Thymus (tissue), 11 donors: ENCODE measurements around the gene LRP1. TPM values are rescaled to one million over a fixed set of nuclear protein-coding genes. Genes with fewer than 3 reads are reported as not detected.

Source experiments
- DNase-seq, 9 donors: peaks; one replicate each; pipeline ENCODE4 v3.0.0-alpha.2; 2013; ENCODE audit warnings: low spot score in 9 of 9, low read depth in 6 of 9, missing footprints in 1 of 9
- H3K27ac ChIP-seq, 2 donors: one replicate each; pipeline ENCODE4 v1.5.1; 2013; ENCODE audit warnings: control low read depth in 1 of 2, low read depth in 1 of 2, low read length in 1 of 2, mild to moderate bottlenecking in 1 of 2, moderate library complexity in 1 of 2
- H3K27me3 ChIP-seq, 2 donors: one replicate each; pipeline ENCODE4 v1.5.1; 2013; ENCODE audit warnings: low read length in 1 of 2; ENCODE audit not compliant: control insufficient read depth in 2 of 2, insufficient read depth in 1 of 2
- H3K36me3 ChIP-seq, 2 donors: one replicate each; pipeline ENCODE4 v1.5.1; 2013; ENCODE audit warnings: low read length in 1 of 2, mild to moderate bottlenecking in 1 of 2, moderate library complexity in 1 of 2; ENCODE audit not compliant: control insufficient read depth in 2 of 2, insufficient read depth in 2 of 2
- H3K4me1 ChIP-seq, 2 donors: one replicate each; pipeline ENCODE4 v1.5.1; 2013; ENCODE audit warnings: low read length in 2 of 2; ENCODE audit not compliant: control insufficient read depth in 2 of 2, insufficient read depth in 2 of 2
- H3K4me3 ChIP-seq, 2 donors: one replicate each; pipeline ENCODE4 v1.5.1; 2013; ENCODE audit warnings: low read length in 2 of 2, control low read depth in 1 of 2, mild to moderate bottlenecking in 1 of 2
- H3K9me3 ChIP-seq, 2 donors: one replicate each; pipeline ENCODE4 v1.5.1; 2013; ENCODE audit warnings: low read length in 1 of 2, mild to moderate bottlenecking in 1 of 2; ENCODE audit not compliant: control insufficient read depth in 2 of 2, insufficient read depth in 1 of 2
- WGBS: extraction: QIAGEN DNeasy Blood & Tissue Kit; methylation state at CpG from one replicate; pipeline ENCODE4 v1.1.7; 2013; 5-methylcytosine and 5-hydroxymethylcytosine counted together
- polyA plus RNA-seq: library from polyadenylated mRNA; stranded (reverse); fragments of 200-250 nt; gene quantifications from one replicate; pipeline ENCODE4 v1.2.3, GENCODE V29; 2013
- total RNA-seq: library from RNA; stranded (reverse); fragments of 120-200 nt; gene quantifications from one replicate; pipeline ENCODE4 v1.2.4, GENCODE V29; 2013
- donor health status: healthy.

Gene LRP1
- total and polyA plus RNA-seq, 2 donors = 4.5 to 22.6 TPM

GRCh38 chr12:57173089-57173488 lies 44.8 kb downstream of the LRP1 start:
- Histone ChIP-seq H3K36me3 (no peaks in the 10 kb centered on the region), H3K4me1 (peaks cover 0 to 8% of the 10 kb centered on the region in 2 donors)
- 68% methylated on average over 11 of the region's 11 CpGs for WGBS

GRCh38 chr12:57173683-57174082 lies 45.4 kb downstream of the LRP1 start:
- 93% methylated on average over 14 of the region's 14 CpGs for WGBS
- H3K4me3 ChIP-seq = no peak overlapping the region
- H3K27ac ChIP-seq = no peak overlapping the region
- no peaks in the 10 kb centered on the region for H3K9me3 ChIP-seq
- no peaks in the 10 kb centered on the region for H3K36me3 ChIP-seq
- peaks cover 0 to 7% of the 10 kb centered on the region in 2 donors for H3K27me3 ChIP-seq
- H3K4me1 ChIP-seq = peaks cover 0 to 5% of the 10 kb centered on the region in 2 donors
- DNase-seq = no peak

More at GRCh38 chr12:57173089-57173488, 44.8 kb downstream of the LRP1 start:
- no peak overlapping the region for H3K27ac ChIP-seq
- H3K27me3 ChIP-seq = peaks cover 0 to 5% of the 10 kb centered on the region in 2 donors
- H3K9me3 ChIP-seq = no peaks in the 10 kb centered on the region
- DNase-seq = peak in 1 of 9 donors; percentile 20
- H3K4me3 ChIP-seq = no peak overlapping the region

- Histone ChIP-seq H3K36me3 (no peaks in the 10 kb centered on the region), H3K4me1 (no peaks in the 10 kb centered on the region), H3K9me3 (no peaks in the 10 kb centered on the region), H3K4me3 (no peak overlapping the region), H3K27me3 (peaks cover 0 to 7% of the 10 kb centered on the region in 2 donors), H3K27ac (no peak overlapping the region)
- peak in 3 of 9 donors; percentile 17 to 23 (median 18) for DNase-seq
- WGBS = 76% methylated on average over 29 of the region's 29 CpGs
These were observed 47.3 kb downstream of the LRP1 start for GRCh38 chr12:57175428-57176138.

- Histone ChIP-seq H3K27ac (no peak overlapping the region), H3K4me3 (no peak overlapping the region), H3K4me1 (no peaks in the 10 kb centered on the region), H3K27me3 (peaks cover 0 to 7% of the 10 kb centered on the region in 2 donors), H3K36me3 (no peaks in the 10 kb centered on the region), H3K9me3 (no peaks in the 10 kb centered on the region)
- WGBS = 95% methylated on average over 9 of the region's 9 CpGs
- no peak for DNase-seq
These were observed 47.8 kb downstream of the LRP1 start for GRCh38 chr12:57176139-57176477.

GRCh38 chr12:57176846-57177245 lies 48.6 kb downstream of the LRP1 start:
- H3K27me3 ChIP-seq = peaks cover 0 to 7% of the 10 kb centered on the region in 2 donors
- H3K9me3 ChIP-seq = no peaks in the 10 kb centered on the region
- WGBS = 94% methylated on average over 9 of the region's 9 CpGs
- no peak for DNase-seq
- H3K4me3 ChIP-seq = no peak overlapping the region
- H3K27ac ChIP-seq = no peak overlapping the region
- H3K4me1 ChIP-seq = no peaks in the 10 kb centered on the region
- no peaks in the 10 kb centered on the region for H3K36me3 ChIP-seq

- no peak for DNase-seq
- H3K27me3 ChIP-seq = peaks cover 0 to 7% of the 10 kb centered on the region in 2 donors
- 97% methylated on average over 16 of the region's 16 CpGs for WGBS
- H3K4me1 ChIP-seq = no peaks in the 10 kb centered on the region
- H3K27ac ChIP-seq = no peak overlapping the region
- no peaks in the 10 kb centered on the region for H3K36me3 ChIP-seq
- H3K4me3 ChIP-seq = no peak overlapping the region
- no peaks in the 10 kb centered on the region for H3K9me3 ChIP-seq
These were observed 49.1 kb downstream of the LRP1 start for GRCh38 chr12:57177354-57177753.

- Histone ChIP-seq H3K27ac (no peak overlapping the region), H3K4me1 (peaks cover 0 to 2% of the 10 kb centered on the region in 2 donors), H3K36me3 (no peaks in the 10 kb centered on the region), H3K27me3 (peaks cover 0 to 7% of the 10 kb centered on the region in 2 donors), H3K4me3 (no peak overlapping the region), H3K9me3 (no peaks in the 10 kb centered on the region)
- no peak for DNase-seq
- 95% methylated on average over 14 of the region's 14 CpGs for WGBS
These were observed 49.9 kb downstream of the LRP1 start for GRCh38 chr12:57178213-57178612.

GRCh38 chr12:57179331-57180086 lies 51.2 kb downstream of the LRP1 start:
- H3K4me1 ChIP-seq = peaks cover 0 to 3% of the 10 kb centered on the region in 2 donors
- no peak overlapping the region for H3K4me3 ChIP-seq
- no peak for DNase-seq
- no peaks in the 10 kb centered on the region for H3K9me3 ChIP-seq
- peaks cover 0 to 12% of the 10 kb centered on the region in 2 donors for H3K27me3 ChIP-seq
- no peaks in the 10 kb centered on the region for H3K36me3 ChIP-seq
- H3K27ac ChIP-seq = no peak overlapping the region
- 96% methylated on average over 27 of the region's 27 CpGs for WGBS

- Histone ChIP-seq H3K9me3 (no peaks in the 10 kb centered on the region), H3K4me1 (peaks cover 0 to 3% of the 10 kb centered on the region in 2 donors), H3K27ac (no peak overlapping the region), H3K27me3 (peaks cover 0 to 12% of the 10 kb centered on the region in 2 donors), H3K36me3 (no peaks in the 10 kb centered on the region), H3K4me3 (no peak overlapping the region)
- 98% methylated on average over 20 of the region's 20 CpGs for WGBS
- DNase-seq = no peak
These were observed 52.2 kb downstream of the LRP1 start for GRCh38 chr12:57180321-57180989.
